Measurements from ENCODE around the gene CSPG4.

DNA sequence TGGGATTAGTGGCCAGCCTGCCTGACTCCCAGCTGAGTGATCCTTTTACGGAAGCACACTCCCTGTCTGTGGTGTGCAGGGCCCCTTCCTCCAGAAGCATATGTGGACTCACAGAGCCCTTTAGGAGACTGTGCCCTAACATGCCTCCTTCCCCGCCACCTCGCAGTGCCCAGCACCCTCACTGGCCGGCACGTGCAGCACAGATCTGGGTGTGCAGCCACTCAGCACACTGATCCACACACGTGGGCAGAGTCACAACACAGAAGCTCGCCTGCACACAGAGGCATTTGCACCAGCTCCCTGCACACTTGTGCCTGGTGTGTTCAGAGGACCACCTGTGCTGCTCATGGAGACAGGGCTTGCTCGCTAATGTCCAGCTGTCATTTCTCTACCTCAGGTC is 23.6 kb upstream of the CSPG4 start:
- TF ChIP-seq, protein P1, sequence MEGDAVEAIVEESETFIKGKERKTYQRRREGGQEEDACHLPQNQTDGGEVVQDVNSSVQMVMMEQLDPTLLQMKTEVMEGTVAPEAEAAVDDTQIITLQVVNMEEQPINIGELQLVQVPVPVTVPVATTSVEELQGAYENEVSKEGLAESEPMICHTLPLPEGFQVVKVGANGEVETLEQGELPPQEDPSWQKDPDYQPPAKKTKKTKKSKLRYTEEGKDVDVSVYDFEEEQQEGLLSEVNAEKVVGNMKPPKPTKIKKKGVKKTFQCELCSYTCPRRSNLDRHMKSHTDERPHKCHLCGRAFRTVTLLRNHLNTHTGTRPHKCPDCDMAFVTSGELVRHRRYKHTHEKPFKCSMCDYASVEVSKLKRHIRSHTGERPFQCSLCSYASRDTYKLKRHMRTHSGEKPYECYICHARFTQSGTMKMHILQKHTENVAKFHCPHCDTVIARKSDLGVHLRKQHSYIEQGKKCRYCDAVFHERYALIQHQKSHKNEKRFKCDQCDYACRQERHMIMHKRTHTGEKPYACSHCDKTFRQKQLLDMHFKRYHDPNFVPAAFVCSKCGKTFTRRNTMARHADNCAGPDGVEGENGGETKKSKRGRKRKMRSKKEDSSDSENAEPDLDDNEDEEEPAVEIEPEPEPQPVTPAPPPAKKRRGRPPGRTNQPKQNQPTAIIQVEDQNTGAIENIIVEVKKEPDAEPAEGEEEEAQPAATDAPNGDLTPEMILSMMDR (conservative IDR thresholded peaks at IDR 0.05 in 1 of 2, IDR thresholded peaks at IDR 0.05 in 1 of 2; ENCODE audit: extremely low read depth in 1 of 2, insufficient read depth in 1 of 2, low read depth in 1 of 2, low read length in 2 of 2): no peak
- TF ChIP-seq EZH2 (IDR thresholded peaks at IDR 0.05; ENCODE audit: borderline replicate concordance, low read length): no peak

Measured in mammary epithelial cell (primary cell).